AG09309 (cell line): ENCODE data around the gene RAPGEF6.

ENCODE experiments used
- DNase-seq: peaks from one replicate; pipeline ENCODE4 v3.0.0-alpha.2; 2010; ENCODE audit warnings: low read depth
- H3K4me3 ChIP-seq: 2 replicates; pipeline ENCODE4 v1.5.1; 2011; ENCODE audit warnings: mild to moderate bottlenecking, low read depth, low read length, moderate library complexity; ENCODE audit not compliant: control insufficient read depth
- CTCF ChIP-seq: IDR thresholded peaks from 2 replicates; pipeline ENCODE4 v1.5.1; 2011; ENCODE audit warnings: mild to moderate bottlenecking, low read depth, low read length, inconsistent platforms; ENCODE audit not compliant: insufficient read depth, control insufficient read depth; ENCODE audit errors: missing control alignments

The RAPGEF6 gene

GRCh38 chr5:131570757-131571156 is 64.3 kb downstream of the RAPGEF6 start:
- DNase-seq = no peak
- TF ChIP-seq CTCF = no peak
- H3K4me3 ChIP-seq = no peak overlapping the region

GRCh38 chr5:131564229-131564652 is 70.8 kb downstream of the RAPGEF6 start:
- TF ChIP-seq CTCF = no peak
- H3K4me3 ChIP-seq = no peak overlapping the region
- DNase-seq = no peak

GRCh38 chr5:131563434-131564228 is 71.4 kb downstream of the RAPGEF6 start:
- no peak for TF ChIP-seq CTCF
- no peak overlapping the region for H3K4me3 ChIP-seq
- DNase-seq = no peak

GRCh38 chr5:131550606-131551005 is 84.4 kb downstream of the RAPGEF6 start:
- no peak for DNase-seq
- no peak for TF ChIP-seq CTCF

GRCh38 chr5:131548176-131548575 is 86.9 kb downstream of the RAPGEF6 start:
- DNase-seq = no peak
- no peak for TF ChIP-seq CTCF
- H3K4me3 ChIP-seq = no peak overlapping the region

More at GRCh38 chr5:131550606-131551005, 84.4 kb downstream of the RAPGEF6 start:
- no peak overlapping the region for H3K4me3 ChIP-seq

- DNase-seq = no peak
- no peak for TF ChIP-seq CTCF
- H3K4me3 ChIP-seq = no peak overlapping the region
Observed at GRCh38 chr5:131545845-131546244, 89.2 kb downstream of the RAPGEF6 start.

- no peak for TF ChIP-seq CTCF
- no peak for DNase-seq
- H3K4me3 ChIP-seq = no peak overlapping the region
Observed at GRCh38 chr5:131542723-131543122, 92.3 kb downstream of the RAPGEF6 start.
